ENCODE data around the gene BCL2L15.
A peak's percentile ranks its signal among the peaks of the same experiment; 100 is the strongest.
"Not testable (repeated sequence)": the region's sequence is repeated elsewhere in the genome, so short reads cannot be mapped to it uniquely, and the experiment has no call there.

BCL2L15 gene

DNA sequence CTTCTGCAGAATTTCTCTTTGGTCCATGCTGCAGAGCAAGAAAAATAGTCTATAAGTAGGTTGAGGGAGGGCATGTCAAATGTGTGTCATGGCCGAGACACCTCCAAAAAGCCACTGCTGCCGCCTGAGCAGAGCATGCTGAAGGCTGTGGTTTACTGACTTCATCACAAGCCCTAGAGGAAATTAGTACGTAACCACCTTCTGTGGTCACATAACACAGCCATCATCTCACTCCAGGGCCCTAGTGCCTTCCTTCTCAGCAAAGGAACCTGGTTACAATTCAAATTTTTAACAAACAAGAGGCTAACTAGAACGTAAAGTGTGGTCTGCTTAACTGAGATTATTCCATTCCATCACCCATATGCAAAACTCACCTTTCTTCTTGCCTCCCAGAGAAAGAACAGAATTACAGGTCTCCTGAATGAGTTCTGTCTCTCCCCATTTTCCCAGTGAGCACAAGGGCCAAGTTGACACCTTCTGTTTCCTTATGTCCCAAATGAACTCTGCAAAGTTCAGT, 15.7 kb downstream of the BCL2L15 start, which contains the start of gene PTPN22:
Gene PTPN22, minus strand, starts transcription at position 116 of the 517 bp plus-strand sequence.
- Mint-ChIP-seq H3K27ac (peak within 1 kb of the TSS; percentile 94), H3K9me3 (no peaks in the 10 kb centered on the region), H3K4me3 (peak within 1 kb of the TSS; percentile 82 to 83), H3K4me1 (peaks cover 35 to 64% of the 10 kb centered on the region in 2 donors), H3K27me3 (no peaks in the 10 kb centered on the region), H3K36me3 (peaks cover 2 to 6% of the 10 kb centered on the region in 2 donors)
- ATAC-seq (replicated peaks), result peak; percentile 97
- DNase-seq, result peak; percentile 64

DNA sequence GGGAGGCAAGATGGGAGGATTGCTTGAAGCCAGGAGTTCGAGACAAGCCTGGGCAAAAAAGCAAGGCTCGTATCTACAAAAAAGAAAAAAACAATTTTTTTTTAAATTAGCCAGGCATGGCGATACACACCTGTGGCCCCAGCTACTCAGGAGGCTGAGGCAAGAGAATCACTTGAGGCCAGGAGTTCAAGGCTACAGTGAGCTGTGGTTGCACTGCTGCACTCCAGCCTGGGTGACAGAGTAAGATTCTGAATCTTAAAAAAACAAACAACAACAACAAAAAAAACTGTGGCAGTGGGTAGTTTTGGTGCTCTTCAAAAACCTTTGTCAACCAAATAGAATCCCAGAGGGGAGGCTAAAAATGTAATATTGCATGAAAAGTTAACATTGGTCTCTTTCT, 16.6 kb downstream of the BCL2L15 start:
- Mint-ChIP-seq H3K27ac (peak overlapping the region; percentile 75), H3K36me3 (peaks cover 2 to 6% of the 10 kb centered on the region in 2 donors)

DNA sequence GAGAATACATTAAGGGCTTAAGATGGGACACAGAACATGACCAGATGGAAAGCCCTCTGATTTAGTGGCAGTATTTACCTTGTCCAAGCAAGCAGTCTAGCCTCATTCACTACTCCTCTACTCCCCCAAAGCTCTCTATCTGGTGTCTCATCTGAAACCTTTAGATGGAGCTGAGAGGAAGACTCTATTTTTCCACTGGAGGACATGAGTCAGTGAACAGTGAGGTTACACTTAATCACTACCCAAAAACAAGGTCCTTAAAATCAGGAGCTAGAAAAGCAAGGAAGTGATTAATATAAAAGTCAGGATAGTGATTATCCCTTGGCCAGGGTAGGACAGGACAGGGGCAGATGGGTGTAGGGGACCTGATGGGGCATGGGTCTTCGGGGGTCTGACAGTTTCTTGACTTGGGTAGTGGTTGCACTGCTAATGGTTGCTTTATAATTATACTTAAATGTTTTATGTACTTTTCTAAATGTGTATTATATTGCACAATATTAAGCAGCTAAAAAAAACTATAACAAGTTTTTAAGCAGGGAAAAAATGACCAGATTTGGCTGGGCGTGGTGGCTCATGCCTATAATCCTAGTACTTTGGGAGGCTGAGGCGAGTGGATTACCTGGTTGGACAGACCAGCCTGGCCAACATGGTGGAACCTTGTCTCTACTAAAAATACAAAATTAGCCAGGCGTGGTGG, 18.8 kb downstream of the BCL2L15 start:
- Mint-ChIP-seq H3K27me3 (no peaks in the 10 kb centered on the region), H3K4me1 (peaks cover 24 to 48% of the 10 kb centered on the region in 2 donors), H3K4me3 (peak overlapping the region; percentile 10 to 60), H3K36me3 (peaks cover 11 to 18% of the 10 kb centered on the region in 2 donors), H3K27ac (peak overlapping the region; percentile 42), H3K9me3 (no peaks in the 10 kb centered on the region)
- DNase-seq, result no peak
- peak; percentile 33 to 42 for ATAC-seq (replicated peaks)

More for the DNA sequence above, 16.6 kb downstream of the BCL2L15 start:
- Mint-ChIP-seq H3K4me3 (peak overlapping the region; percentile 80 to 83), H3K4me1 (peaks cover 34 to 64% of the 10 kb centered on the region in 2 donors), H3K27me3 (no peaks in the 10 kb centered on the region), H3K9me3 (no peaks in the 10 kb centered on the region)
- ATAC-seq (replicated peaks) (no peak), DNase-seq (no peak)

DNA sequence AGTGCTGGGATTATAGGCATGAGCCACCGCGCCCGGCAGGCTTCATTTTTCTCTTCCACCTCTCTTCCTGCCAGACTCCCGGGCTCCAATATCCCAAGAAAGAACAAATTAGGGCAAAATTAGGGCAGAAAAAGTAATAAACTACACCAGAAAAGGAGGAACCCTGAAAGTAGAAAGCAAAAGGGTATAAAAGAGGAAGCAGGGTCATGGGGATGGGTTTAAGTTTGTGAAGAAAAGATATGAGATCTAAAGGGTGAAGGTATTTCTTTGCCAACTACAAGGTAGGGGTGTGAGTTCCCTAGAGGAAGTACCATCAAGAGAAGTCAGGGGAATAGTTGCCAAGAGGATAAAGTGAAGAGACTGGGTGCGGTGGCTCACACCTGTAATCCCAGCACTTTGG, 25.7 kb downstream of the BCL2L15 start:
- Mint-ChIP-seq H3K27ac (peak overlapping the region; percentile 90), H3K4me3 (peak overlapping the region; percentile 0 to 37), H3K36me3 (peaks cover 21 to 40% of the 10 kb centered on the region in 2 donors), H3K9me3 (no peaks in the 10 kb centered on the region), H3K4me1 (peaks cover 39 to 69% of the 10 kb centered on the region in 2 donors), H3K27me3 (no peaks in the 10 kb centered on the region)
- DNase-seq (no peak), ATAC-seq (replicated peaks) (no peak)

DNA sequence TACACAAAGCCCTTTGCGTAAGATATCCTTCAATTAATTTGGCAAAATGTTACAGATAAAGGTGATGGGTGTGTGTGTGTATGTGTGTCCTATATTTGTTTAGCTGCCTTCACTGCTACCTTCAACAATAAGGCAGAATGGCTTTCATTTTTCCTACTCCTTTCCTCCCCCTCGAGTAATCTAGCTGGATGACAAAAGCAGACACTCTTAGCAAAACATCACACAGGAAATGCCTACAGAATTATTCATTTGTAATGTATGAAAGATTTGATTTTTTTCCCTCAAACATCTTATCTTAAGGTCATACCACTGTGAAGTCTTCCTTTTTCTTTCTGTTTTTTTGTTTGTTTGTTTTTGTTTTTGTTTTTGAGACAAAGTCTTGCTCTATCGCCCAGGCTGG, 26.5 kb downstream of the BCL2L15 start:
- Mint-ChIP-seq H3K27ac (peak overlapping the region; percentile 90), H3K36me3 (peaks cover 24 to 44% of the 10 kb centered on the region in 2 donors), H3K9me3 (no peaks in the 10 kb centered on the region), H3K27me3 (no peaks in the 10 kb centered on the region), H3K4me1 (peaks cover 39 to 66% of the 10 kb centered on the region in 2 donors), H3K4me3 (peak overlapping the region; percentile 4 to 14)
- ATAC-seq (replicated peaks) (no peak), DNase-seq (no peak)

DNA sequence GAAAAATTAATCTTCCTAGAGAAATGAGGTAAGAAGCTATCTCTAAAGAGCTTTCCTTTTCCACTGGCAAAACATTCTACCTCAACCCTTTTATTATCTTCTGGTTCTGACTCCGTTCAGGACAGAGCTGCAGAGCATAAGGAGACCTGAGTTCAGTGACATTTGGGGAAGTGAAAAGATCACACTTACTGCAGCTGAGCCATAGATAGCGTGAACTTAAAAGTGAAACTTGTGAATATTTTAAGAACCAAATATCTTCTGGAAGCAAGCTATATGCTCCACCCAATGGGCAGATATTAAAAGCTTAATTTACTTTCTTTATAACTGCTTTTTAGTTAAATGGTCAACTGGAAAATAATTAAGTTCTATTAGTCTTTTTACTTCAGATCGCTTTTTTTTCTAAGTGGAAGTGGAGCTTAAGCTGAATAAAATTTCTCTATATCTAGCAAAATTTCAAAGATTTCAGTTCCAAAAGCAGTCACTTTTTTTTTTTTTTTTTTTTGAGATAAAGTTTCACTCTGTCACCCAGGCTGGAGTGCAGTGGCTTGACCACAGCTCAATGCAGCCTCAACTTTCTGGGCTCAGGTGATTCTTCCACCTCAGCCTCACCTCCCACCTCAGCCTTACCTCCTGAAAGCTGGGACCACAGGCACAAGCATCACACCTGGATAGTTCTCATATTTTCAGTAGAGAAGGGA, 27.8 kb downstream of the BCL2L15 start:
- H3K9me3 Mint-ChIP-seq, result no peaks in the 10 kb centered on the region
- H3K27ac Mint-ChIP-seq, result peak overlapping the region; percentile 83
- H3K4me3 Mint-ChIP-seq, result peak overlapping the region; percentile 63 to 70
- H3K36me3 Mint-ChIP-seq, result peaks cover 22 to 48% of the 10 kb centered on the region in 2 donors
- H3K27me3 Mint-ChIP-seq, result no peaks in the 10 kb centered on the region
- peak; percentile 92 to 93 for ATAC-seq (replicated peaks)
- peaks cover 38 to 68% of the 10 kb centered on the region in 2 donors for H3K4me1 Mint-ChIP-seq
- DNase-seq, result peak; percentile 30

DNA sequence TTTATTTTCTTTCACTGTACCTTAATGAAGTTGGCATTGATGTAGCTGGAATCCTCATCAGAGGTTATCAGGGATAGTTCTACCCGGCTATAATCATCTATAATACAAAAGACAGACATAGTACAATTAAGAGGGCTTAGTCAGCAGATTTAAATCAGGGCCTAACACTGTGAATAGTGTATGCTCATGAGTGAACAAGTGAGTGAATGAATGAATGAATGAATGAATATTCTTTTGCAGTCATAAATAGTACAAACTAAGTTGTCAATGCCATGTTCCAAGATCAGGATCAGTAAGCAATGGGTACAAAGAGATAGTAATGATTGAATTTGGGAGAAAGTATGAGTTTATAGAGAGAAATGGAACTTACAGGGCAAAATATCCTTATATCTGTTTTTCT, 28.4 kb downstream of the BCL2L15 start:
- ATAC-seq (replicated peaks) (no peak), DNase-seq (no peak)
- H3K4me1 Mint-ChIP-seq, result peaks cover 41 to 71% of the 10 kb centered on the region in 2 donors
- H3K27ac Mint-ChIP-seq, result peak overlapping the region; percentile 80
- no peaks in the 10 kb centered on the region for H3K9me3 Mint-ChIP-seq
- no peaks in the 10 kb centered on the region for H3K27me3 Mint-ChIP-seq
- peak overlapping the region; percentile 60 to 70 for H3K4me3 Mint-ChIP-seq
- peaks cover 23 to 46% of the 10 kb centered on the region in 2 donors for H3K36me3 Mint-ChIP-seq

DNA sequence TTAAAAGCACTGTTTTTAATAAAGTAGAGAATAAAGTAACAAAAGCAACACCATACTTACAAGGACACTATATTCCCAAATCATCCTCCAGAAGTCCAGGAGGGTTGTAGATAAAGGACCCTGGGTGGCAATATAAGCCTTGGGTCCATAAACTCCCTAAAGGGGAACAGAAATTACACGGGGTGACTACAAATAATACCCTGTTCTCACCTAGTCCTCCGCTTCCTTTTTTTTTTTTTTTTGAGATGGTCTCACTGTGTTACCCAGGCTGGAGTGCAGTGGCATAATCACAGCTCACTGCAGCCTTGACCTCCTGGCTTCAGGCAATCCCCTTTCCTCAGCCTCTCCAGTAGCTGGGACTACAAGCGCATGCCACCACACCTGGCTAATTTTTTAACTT, 29.0 kb downstream of the BCL2L15 start:
- Mint-ChIP-seq H3K4me3 (peak overlapping the region; percentile 60 to 70), H3K27me3 (no peaks in the 10 kb centered on the region), H3K9me3 (no peaks in the 10 kb centered on the region), H3K27ac (peak overlapping the region; percentile 81), H3K4me1 (peaks cover 41 to 72% of the 10 kb centered on the region in 2 donors), H3K36me3 (peaks cover 21 to 44% of the 10 kb centered on the region in 2 donors)
- DNase-seq (no peak), ATAC-seq (replicated peaks) (peak; percentile 83 to 84)

DNA sequence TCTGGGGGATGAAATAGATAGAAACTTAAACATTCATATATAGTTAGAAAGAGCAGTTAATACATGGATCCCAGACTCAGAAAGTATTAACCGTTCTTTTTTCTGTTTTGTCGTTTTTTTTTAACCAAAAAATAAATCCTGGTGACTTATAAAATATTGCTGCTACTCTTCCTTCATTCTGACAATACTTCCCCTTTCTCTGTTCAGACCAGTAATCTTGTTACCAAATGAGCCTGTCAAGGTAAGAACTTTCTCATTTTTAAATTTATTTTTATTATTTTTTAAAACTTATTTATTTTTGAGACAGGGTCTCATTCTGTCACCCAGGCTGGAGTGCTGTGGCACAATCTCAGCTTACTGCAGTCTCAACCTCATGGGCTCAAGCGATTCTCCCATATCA, 29.6 kb downstream of the BCL2L15 start:
- no peaks in the 10 kb centered on the region for H3K27me3 Mint-ChIP-seq
- peak overlapping the region; percentile 29 to 46 for H3K4me3 Mint-ChIP-seq
- H3K9me3 Mint-ChIP-seq, result no peaks in the 10 kb centered on the region
- H3K27ac Mint-ChIP-seq, result peak overlapping the region; percentile 51
- H3K4me1 Mint-ChIP-seq, result peaks cover 37 to 66% of the 10 kb centered on the region in 2 donors
- ATAC-seq (replicated peaks), result no peak
- DNase-seq, result no peak
- H3K36me3 Mint-ChIP-seq, result peaks cover 17 to 39% of the 10 kb centered on the region in 2 donors

DNA sequence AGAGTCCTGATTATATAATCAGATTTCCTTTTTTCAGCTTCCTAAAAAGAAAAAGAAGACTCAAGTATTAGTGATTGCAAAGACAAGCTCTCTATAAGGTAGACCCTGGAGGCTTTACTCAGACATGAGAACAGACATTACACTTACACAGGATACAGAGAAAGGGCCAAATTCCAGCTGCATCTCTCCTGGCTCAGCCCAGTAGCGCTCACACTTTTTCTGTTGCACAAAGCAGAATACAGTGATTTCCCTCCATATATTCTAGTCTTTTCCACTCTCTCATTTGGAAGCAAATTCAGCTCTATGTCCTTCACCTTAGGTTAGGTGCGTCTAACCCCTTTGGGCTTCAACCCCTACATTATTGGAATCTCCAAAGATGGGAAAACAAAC, 31.0 kb downstream of the BCL2L15 start:
- ATAC-seq (replicated peaks) (no peak), DNase-seq (no peak)
- no peak overlapping the region for H3K27ac Mint-ChIP-seq
- H3K27me3 Mint-ChIP-seq, result no peaks in the 10 kb centered on the region
- peaks cover 13 to 35% of the 10 kb centered on the region in 2 donors for H3K36me3 Mint-ChIP-seq
- peaks cover 26 to 52% of the 10 kb centered on the region in 2 donors for H3K4me1 Mint-ChIP-seq
- no peak overlapping the region for H3K4me3 Mint-ChIP-seq
- H3K9me3 Mint-ChIP-seq, result no peaks in the 10 kb centered on the region

DNA sequence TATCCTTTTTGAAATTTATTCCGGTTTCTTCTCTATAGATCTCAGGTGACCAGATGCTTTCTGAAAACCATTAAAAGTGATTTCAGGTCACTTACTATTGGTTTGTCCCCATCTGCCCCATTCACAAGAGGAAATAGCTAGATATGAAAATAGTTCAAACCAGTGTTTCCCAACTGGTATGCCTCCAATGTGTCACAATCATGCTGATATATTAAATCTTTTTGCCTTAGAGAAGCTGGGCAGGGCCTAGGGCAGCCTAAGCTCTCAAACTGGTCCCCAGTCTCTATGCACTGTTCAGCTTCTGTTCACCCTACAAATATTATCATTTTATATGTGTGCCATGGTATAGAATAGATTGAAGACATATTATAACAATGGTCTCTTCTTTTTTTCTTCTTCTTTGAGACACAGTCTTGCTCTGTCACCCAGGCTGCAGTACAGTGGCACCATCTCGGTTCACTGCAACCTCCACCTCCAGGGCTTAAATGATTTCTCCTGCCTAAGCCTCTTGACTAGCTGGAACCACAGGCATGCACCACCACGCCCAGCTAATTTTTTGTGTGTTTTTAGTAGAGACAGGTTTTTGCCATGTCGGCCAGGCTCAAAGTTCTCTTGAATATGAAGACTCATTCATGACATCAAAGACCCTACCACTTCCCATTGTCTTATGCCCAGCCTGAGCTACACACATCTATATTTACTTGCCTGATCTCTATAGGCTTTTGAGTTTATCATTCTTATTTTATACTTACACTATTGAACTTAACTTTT, 31.6 kb downstream of the BCL2L15 start:
- Mint-ChIP-seq H3K27ac (peak overlapping the region; percentile 31), H3K27me3 (no peaks in the 10 kb centered on the region), H3K4me1 (peaks cover 24 to 50% of the 10 kb centered on the region in 2 donors), H3K4me3 (no peak overlapping the region), H3K36me3 (peaks cover 16 to 38% of the 10 kb centered on the region in 2 donors), H3K9me3 (no peaks in the 10 kb centered on the region)
- ATAC-seq (replicated peaks), result no peak
- DNase-seq, result no peak

DNA sequence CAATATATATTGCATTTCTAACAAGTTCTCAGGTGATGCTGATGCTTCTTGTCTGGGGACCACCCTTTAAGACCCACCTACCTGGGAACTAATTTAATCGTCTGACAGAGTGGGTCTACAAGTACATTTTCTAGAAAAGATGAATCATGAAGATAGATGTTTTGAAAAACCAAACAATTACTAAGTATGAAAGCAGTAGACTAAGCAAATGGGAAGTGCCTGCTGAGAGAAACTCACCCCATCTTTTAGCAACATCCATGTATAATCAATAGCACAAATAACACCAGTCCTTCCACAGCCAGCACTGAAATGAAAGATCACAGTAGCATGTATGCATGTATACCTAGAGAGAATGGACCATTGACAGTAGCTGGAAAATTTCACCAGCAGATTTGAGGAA, 33.1 kb downstream of the BCL2L15 start:
- Mint-ChIP-seq H3K27me3 (no peaks in the 10 kb centered on the region), H3K9me3 (no peaks in the 10 kb centered on the region), H3K4me1 (peaks cover 22 to 42% of the 10 kb centered on the region in 2 donors), H3K4me3 (no peak overlapping the region), H3K27ac (no peak overlapping the region), H3K36me3 (peaks cover 19 to 44% of the 10 kb centered on the region in 2 donors)
- DNase-seq (no peak), ATAC-seq (replicated peaks) (no peak)

DNA sequence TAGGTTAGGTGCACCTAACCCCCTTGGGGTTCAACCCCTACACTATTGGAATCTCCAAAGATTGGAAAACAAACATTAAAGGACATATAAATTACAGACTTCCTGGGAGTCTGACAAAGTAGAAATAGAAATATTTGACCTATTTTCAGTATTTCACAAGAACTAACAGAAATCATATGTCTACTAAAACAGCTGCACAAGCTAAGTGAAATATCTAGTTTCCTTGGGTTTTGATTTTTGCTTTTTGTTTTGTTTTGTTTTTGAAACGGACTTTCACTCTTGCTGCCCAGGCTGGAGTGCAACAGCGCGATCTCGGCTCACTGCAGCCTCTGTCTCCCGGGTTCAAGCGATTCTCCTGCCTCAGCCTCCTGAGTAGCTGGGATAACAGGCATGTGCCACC, 34.7 kb downstream of the BCL2L15 start:
- H3K27me3 Mint-ChIP-seq; H3K27ac Mint-ChIP-seq; H3K4me3 Mint-ChIP-seq; DNase-seq; H3K9me3 Mint-ChIP-seq; ATAC-seq (replicated peaks): not testable (repeated sequence)
- peaks cover 15 to 41% of the 10 kb centered on the region in 2 donors for H3K36me3 Mint-ChIP-seq
- peaks cover 11 to 26% of the 10 kb centered on the region in 2 donors for H3K4me1 Mint-ChIP-seq

Data from stimulated activated naive B cell treated with anti-CD40 and anti-IgM and Interleukin-4, amounts not matched to agents 10 μg/mL and 1 μg/mL and 100 μg/mL, for 72 hours (primary cell).